GM23338 (cell line): ENCODE results near the gene SULF2.

Experiments used
- CREB1 ChIP-seq: fragments of 250-450 bp; sonication (Bioruptor Pico); IDR thresholded peaks from 2 replicates; pipeline ENCODE4 v1.5.0; 2020; ENCODE audit warnings: low read depth, mild to moderate bottlenecking, moderate library complexity
- EZH2 ChIP-seq: fragments of 200-600 bp; sonication (generic); IDR thresholded peaks from one replicate; pipeline ENCODE4 v1.8.0; 2017; ENCODE audit warnings: antibody characterized with exemption, mild to moderate bottlenecking, low read depth; ENCODE audit not compliant: unreplicated experiment
- JUNB ChIP-seq: IDR thresholded peaks from one replicate; pipeline ENCODE4 v1.6.1; 2016; ENCODE audit warnings: antibody characterized with exemption; ENCODE audit not compliant: unreplicated experiment
- POLR2AphosphoS5 ChIP-seq: IDR thresholded peaks from 2 replicates; pipeline ENCODE4 v1.6.1; 2016; ENCODE audit warnings: antibody characterized with exemption, low read depth
- STAT1 ChIP-seq: IDR thresholded peaks from one replicate; pipeline ENCODE4 v1.6.1; 2016; ENCODE audit warnings: antibody characterized with exemption; ENCODE audit not compliant: unreplicated experiment
- TF ChIP-seq, protein P1 (sequence below), 2 experiments: fragments of 200-600 bp in 1 of 2; sonication (generic) in 1 of 2; conservative IDR thresholded peaks; 2 replicates each; pipeline versions ENCODE4 v1.5.1 to v1.6.1; 2016 to 2017; ENCODE audit warnings: antibody characterized with exemption in 2 of 2, low read depth in 2 of 2, mild to moderate bottlenecking in 2 of 2, moderate library complexity in 1 of 2
- TF ChIP-seq, protein P2 (sequence below): IDR thresholded peaks from one replicate; pipeline ENCODE4 v1.6.1; 2018; ENCODE audit warnings: antibody characterized with exemption; ENCODE audit not compliant: unreplicated experiment

DNA sequence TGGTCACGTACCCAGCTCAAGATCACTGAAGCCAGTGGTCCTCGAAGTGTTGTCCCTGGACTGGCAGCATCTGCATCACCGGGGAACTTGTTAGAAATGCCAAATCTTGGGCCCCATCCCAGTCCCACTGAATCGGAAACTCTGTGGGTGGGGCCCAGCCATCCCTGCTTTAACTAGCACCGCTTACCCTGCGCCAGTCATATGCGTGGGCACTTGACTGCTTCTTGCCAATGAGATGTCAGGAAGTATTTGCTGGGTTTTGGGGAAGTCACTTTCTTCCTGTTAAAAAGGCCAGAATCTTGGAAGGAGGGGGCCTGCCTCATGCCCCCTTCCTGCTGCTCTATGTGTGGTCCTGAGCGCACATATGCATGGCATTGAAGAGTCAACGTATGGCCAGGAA is 11.7 kb upstream of the SULF2 start:
- TF ChIP-seq, protein P1, sequence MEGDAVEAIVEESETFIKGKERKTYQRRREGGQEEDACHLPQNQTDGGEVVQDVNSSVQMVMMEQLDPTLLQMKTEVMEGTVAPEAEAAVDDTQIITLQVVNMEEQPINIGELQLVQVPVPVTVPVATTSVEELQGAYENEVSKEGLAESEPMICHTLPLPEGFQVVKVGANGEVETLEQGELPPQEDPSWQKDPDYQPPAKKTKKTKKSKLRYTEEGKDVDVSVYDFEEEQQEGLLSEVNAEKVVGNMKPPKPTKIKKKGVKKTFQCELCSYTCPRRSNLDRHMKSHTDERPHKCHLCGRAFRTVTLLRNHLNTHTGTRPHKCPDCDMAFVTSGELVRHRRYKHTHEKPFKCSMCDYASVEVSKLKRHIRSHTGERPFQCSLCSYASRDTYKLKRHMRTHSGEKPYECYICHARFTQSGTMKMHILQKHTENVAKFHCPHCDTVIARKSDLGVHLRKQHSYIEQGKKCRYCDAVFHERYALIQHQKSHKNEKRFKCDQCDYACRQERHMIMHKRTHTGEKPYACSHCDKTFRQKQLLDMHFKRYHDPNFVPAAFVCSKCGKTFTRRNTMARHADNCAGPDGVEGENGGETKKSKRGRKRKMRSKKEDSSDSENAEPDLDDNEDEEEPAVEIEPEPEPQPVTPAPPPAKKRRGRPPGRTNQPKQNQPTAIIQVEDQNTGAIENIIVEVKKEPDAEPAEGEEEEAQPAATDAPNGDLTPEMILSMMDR (conservative IDR thresholded peaks at IDR 0.05; ENCODE audit: low read depth in 2 of 2), result no peak
- TF ChIP-seq, protein P2, sequence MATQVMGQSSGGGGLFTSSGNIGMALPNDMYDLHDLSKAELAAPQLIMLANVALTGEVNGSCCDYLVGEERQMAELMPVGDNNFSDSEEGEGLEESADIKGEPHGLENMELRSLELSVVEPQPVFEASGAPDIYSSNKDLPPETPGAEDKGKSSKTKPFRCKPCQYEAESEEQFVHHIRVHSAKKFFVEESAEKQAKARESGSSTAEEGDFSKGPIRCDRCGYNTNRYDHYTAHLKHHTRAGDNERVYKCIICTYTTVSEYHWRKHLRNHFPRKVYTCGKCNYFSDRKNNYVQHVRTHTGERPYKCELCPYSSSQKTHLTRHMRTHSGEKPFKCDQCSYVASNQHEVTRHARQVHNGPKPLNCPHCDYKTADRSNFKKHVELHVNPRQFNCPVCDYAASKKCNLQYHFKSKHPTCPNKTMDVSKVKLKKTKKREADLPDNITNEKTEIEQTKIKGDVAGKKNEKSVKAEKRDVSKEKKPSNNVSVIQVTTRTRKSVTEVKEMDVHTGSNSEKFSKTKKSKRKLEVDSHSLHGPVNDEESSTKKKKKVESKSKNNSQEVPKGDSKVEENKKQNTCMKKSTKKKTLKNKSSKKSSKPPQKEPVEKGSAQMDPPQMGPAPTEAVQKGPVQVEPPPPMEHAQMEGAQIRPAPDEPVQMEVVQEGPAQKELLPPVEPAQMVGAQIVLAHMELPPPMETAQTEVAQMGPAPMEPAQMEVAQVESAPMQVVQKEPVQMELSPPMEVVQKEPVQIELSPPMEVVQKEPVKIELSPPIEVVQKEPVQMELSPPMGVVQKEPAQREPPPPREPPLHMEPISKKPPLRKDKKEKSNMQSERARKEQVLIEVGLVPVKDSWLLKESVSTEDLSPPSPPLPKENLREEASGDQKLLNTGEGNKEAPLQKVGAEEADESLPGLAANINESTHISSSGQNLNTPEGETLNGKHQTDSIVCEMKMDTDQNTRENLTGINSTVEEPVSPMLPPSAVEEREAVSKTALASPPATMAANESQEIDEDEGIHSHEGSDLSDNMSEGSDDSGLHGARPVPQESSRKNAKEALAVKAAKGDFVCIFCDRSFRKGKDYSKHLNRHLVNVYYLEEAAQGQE, result no peak
- TF ChIP-seq STAT1 (no peak), EZH2 (no peak), POLR2AphosphoS5 (no peak), JUNB (no peak), CREB1 (CRISPR knock-in tag) (no peak)
